Lower lobe of right lung (tissue), 2 donors: ENCODE measurements around the gene PBXIP1. TPM values are rescaled to one million over a fixed set of nuclear protein-coding genes. Genes with fewer than 3 reads are reported as not detected.

ENCODE experiments used
- ATAC-seq, 2 donors: fragments of 200-7000 bp; cut with Tn5 transposase; one replicate each; pipeline ENCODE4 v1.9.1; 2020 to 2022; ENCODE audit warnings: mild to moderate bottlenecking in 2 of 2, moderate library complexity in 2 of 2
- DNase-seq: peaks from one replicate; pipeline ENCODE4 v3.0.0-alpha.2; 2020
- H3K27ac ChIP-seq: fragments of 200-600 bp; one replicate; pipeline ENCODE4 v1.8.0; 2022
- H3K27me3 ChIP-seq: fragments of 200-600 bp; one replicate; pipeline ENCODE4 v1.8.0; 2022; ENCODE audit warnings: low read depth
- H3K36me3 ChIP-seq: fragments of 200-600 bp; one replicate; pipeline ENCODE4 v1.8.0; 2022; ENCODE audit warnings: mild to moderate bottlenecking
- H3K4me1 ChIP-seq: fragments of 200-600 bp; one replicate; pipeline ENCODE4 v1.8.0; 2022
- H3K4me3 ChIP-seq: fragments of 200-600 bp; one replicate; pipeline ENCODE4 v1.8.0; 2022; ENCODE audit warnings: mild to moderate bottlenecking
- H3K9me3 ChIP-seq: fragments of 200-600 bp; one replicate; pipeline ENCODE4 v1.8.0; 2022
- CTCF ChIP-seq: fragments of 200-600 bp; IDR thresholded peaks from one replicate; pipeline ENCODE4 v1.8.0; 2022; ENCODE audit warnings: antibody characterized with exemption, mild to moderate bottlenecking
- intact Hi-C: fragments of 100-400 bp; cut with DNase I; formaldehyde crosslinking; loops from one replicate; pipeline ENCODE4 v1.11.0; 2022
- long read RNA-seq: library from polyadenylated mRNA; unstranded; transcript quantifications from one replicate; pipeline ENCODE4 v2.0.0, GENCODE V29; 2021
- total RNA-seq: library from RNA; stranded (reverse); fragmentation: NEBNext Ultra II Directional; extraction: Animal tissue kit (Norgen Biotek cat#: 25700); gene quantifications from one replicate; pipeline ENCODE4 v1.2.1, GENCODE V29; 2021
- donor health status: DM: no; HTN: yes; CAD: no; lungs with severe emphysema.

The PBXIP1 gene
- total RNA-seq = 68.1 TPM
- long read RNA-seq, transcript PBXIP1-202 (11 exons, 3,212 nt) = major isoform, 64 of 99 reads
- long read RNA-seq, partial matches to known transcripts = 23 of 99 reads
- long read RNA-seq, other reads (novel, unspliced or antisense) = 12 of 99 reads

- intact Hi-C loops = no loop called here
- Histone ChIP-seq H3K4me1 (peaks cover 48% of the 10 kb centered on the region), H3K27ac (peak within 1 kb of the TSS; percentile 80), H3K27me3 (no peaks in the 10 kb centered on the region), H3K36me3 (peaks cover 24% of the 10 kb centered on the region), H3K9me3 (no peaks in the 10 kb centered on the region), H3K4me3 (peak within 1 kb of the TSS; percentile 65)
- TF ChIP-seq CTCF = no peak
- ATAC-seq (peak; percentile 80 to 93), DNase-seq (no peak)
Observed at GRCh38 chr1:154955718-154956543, at the start of gene PBXIP1. Gene PBXIP1, minus strand, starts transcription at chr1:154956099. Its CDS starts 2,378 bp downstream, at chr1:154953721.

- intact Hi-C loops = no loop called here
- Histone ChIP-seq H3K27me3 (no peaks in the 10 kb centered on the region), H3K4me3 (peak overlapping the region; percentile 97), H3K9me3 (no peaks in the 10 kb centered on the region), H3K36me3 (no peaks in the 10 kb centered on the region), H3K4me1 (peaks cover 61% of the 10 kb centered on the region), H3K27ac (peak overlapping the region; percentile 91)
- no peak for TF ChIP-seq CTCF
- DNase-seq = peak; percentile 86
- peak in 1 of 2 donors; percentile 19 for ATAC-seq
Observed at GRCh38 chr1:155005076-155006011, 49.4 kb upstream of the PBXIP1 start.

- H3K4me1 ChIP-seq = peaks cover 62% of the 10 kb centered on the region
- TF ChIP-seq CTCF = no peak
- no peaks in the 10 kb centered on the region for H3K36me3 ChIP-seq
- intact Hi-C loops = no loop called here
- H3K9me3 ChIP-seq = no peaks in the 10 kb centered on the region
- no peak for DNase-seq
- H3K27me3 ChIP-seq = no peaks in the 10 kb centered on the region
- H3K4me3 ChIP-seq = peak overlapping the region; percentile 97
- peak overlapping the region; percentile 91 for H3K27ac ChIP-seq
- no peak for ATAC-seq
Observed at GRCh38 chr1:155004352-155005075, 48.6 kb upstream of the PBXIP1 start.

GRCh38 chr1:155003766-155004351, 48.0 kb upstream of the PBXIP1 start:
- H3K4me1 ChIP-seq = peaks cover 62% of the 10 kb centered on the region
- no peak for TF ChIP-seq CTCF
- peak overlapping the region; percentile 91 for H3K27ac ChIP-seq
- peak overlapping the region; percentile 97 for H3K4me3 ChIP-seq
- peak; percentile 78 for DNase-seq
- no peaks in the 10 kb centered on the region for H3K27me3 ChIP-seq
- no peaks in the 10 kb centered on the region for H3K36me3 ChIP-seq
- intact Hi-C loops = no loop called here
- no peaks in the 10 kb centered on the region for H3K9me3 ChIP-seq
- no peak for ATAC-seq
